GM23338 (cell line): Measurements from ENCODE around the gene SEMA4D. TPM values are rescaled to one million over a fixed set of nuclear protein-coding genes. Genes with fewer than 3 reads are reported as not detected.

ENCODE experiments used
- ATAC-seq: fragments of 200-7000 bp; cut with Tn5 transposase; 3 replicates; pipeline ENCODE4 v1.9.1; 2020
- DNase-seq: peaks from one replicate; pipeline ENCODE4 v3.0.0-alpha.2; 2015; ENCODE audit warnings: low spot score
- H2AFZ ChIP-seq: fragments of 200-600 bp; sonication (generic); 2 replicates; pipeline ENCODE4 v1.8.0; 2016; ENCODE audit warnings: antibody characterized with exemption, mild to moderate bottlenecking, moderate library complexity
- H3F3A ChIP-seq: fragments of 200-600 bp; sonication (generic); replicated peaks from 2 replicates; pipeline ENCODE4 v1.8.0; 2017; ENCODE audit warnings: antibody characterized with exemption, mixed run types, low read depth
- H3K27ac ChIP-seq: fragments of 200-600 bp; sonication (generic); 2 replicates; pipeline ENCODE4 v1.6.1; 2016; ENCODE audit warnings: low read depth
- H3K27me3 ChIP-seq: fragments of 200-600 bp; sonication (generic); 2 replicates; pipeline ENCODE4 v1.8.0; 2016; ENCODE audit warnings: mild to moderate bottlenecking, mixed run types, moderate library complexity; ENCODE audit not compliant: insufficient read depth
- H3K36me3 ChIP-seq: fragments of 200-600 bp; sonication (generic); 2 replicates; pipeline ENCODE4 v1.8.0; 2016; ENCODE audit warnings: mild to moderate bottlenecking; ENCODE audit not compliant: insufficient read depth
- H3K4me1 ChIP-seq: fragments of 200-600 bp; sonication (generic); 2 replicates; pipeline ENCODE4 v1.8.0; 2016; ENCODE audit warnings: mild to moderate bottlenecking, moderate library complexity; ENCODE audit not compliant: insufficient read depth
- H3K4me2 ChIP-seq: fragments of 200-600 bp; sonication (generic); 2 replicates; pipeline ENCODE4 v1.7.1; 2017; ENCODE audit warnings: mixed run types
- H3K4me3 ChIP-seq: fragments of 200-600 bp; sonication (generic); 2 replicates; pipeline ENCODE4 v1.6.1; 2016; ENCODE audit warnings: mixed run types
- H3K79me2 ChIP-seq: fragments of 200-600 bp; sonication (generic); replicated peaks from 2 replicates; pipeline ENCODE4 v1.8.0; 2017; ENCODE audit warnings: mild to moderate bottlenecking; ENCODE audit not compliant: insufficient read depth
- H3K9me2 ChIP-seq: fragments of 200-600 bp; sonication (generic); 2 replicates; pipeline ENCODE4 v1.8.0; 2017; ENCODE audit not compliant: insufficient read depth
- H4K20me1 ChIP-seq: fragments of 200-600 bp; sonication (generic); replicated peaks from 2 replicates; pipeline ENCODE4 v1.8.0; 2017; ENCODE audit warnings: mild to moderate bottlenecking; ENCODE audit not compliant: insufficient read depth
- H3K27ac Mint-ChIP-seq: 2 replicates; pipeline ENCODE4 v1.8.0; 2020; ENCODE audit warnings: inconsistent platforms, mild to moderate bottlenecking, moderate library complexity, mixed read lengths
- H3K27me3 Mint-ChIP-seq: 3 replicates; pipeline ENCODE4 v1.8.0; 2022; ENCODE audit warnings: low read depth, mild to moderate bottlenecking, moderate library complexity, mixed read lengths, inconsistent platforms; ENCODE audit not compliant: insufficient read depth, poor library complexity
- H3K36me3 Mint-ChIP-seq: 3 replicates; pipeline ENCODE4 v1.8.0; 2021; ENCODE audit warnings: low read depth, mild to moderate bottlenecking, inconsistent platforms, moderate library complexity, mixed read lengths
- H3K4me1 Mint-ChIP-seq: 3 replicates; pipeline ENCODE4 v1.8.0; 2020; ENCODE audit warnings: mild to moderate bottlenecking, inconsistent platforms, mixed read lengths
- H3K4me3 Mint-ChIP-seq: 3 replicates; pipeline ENCODE4 v1.8.0; 2021; ENCODE audit warnings: moderate library complexity, mild to moderate bottlenecking, inconsistent platforms, mixed read lengths
- H3K9me3 Mint-ChIP-seq: 3 replicates; pipeline ENCODE4 v1.8.0; 2020; ENCODE audit warnings: moderate library complexity, mild to moderate bottlenecking, inconsistent platforms, mixed read lengths
- CREB1 ChIP-seq: fragments of 250-450 bp; sonication (Bioruptor Pico); IDR thresholded peaks from 2 replicates; pipeline ENCODE4 v1.5.0; 2020; ENCODE audit warnings: low read depth, mild to moderate bottlenecking, moderate library complexity
- EZH2 ChIP-seq: fragments of 200-600 bp; sonication (generic); IDR thresholded peaks from one replicate; pipeline ENCODE4 v1.8.0; 2017; ENCODE audit warnings: antibody characterized with exemption, mild to moderate bottlenecking, low read depth; ENCODE audit not compliant: unreplicated experiment
- EZH2phosphoT487 ChIP-seq: fragments of 200-600 bp; sonication (generic); IDR thresholded peaks from one replicate; pipeline ENCODE4 v1.8.1; 2018; ENCODE audit warnings: antibody characterized with exemption; ENCODE audit not compliant: unreplicated experiment
- JUNB ChIP-seq: IDR thresholded peaks from one replicate; pipeline ENCODE4 v1.6.1; 2016; ENCODE audit warnings: antibody characterized with exemption; ENCODE audit not compliant: unreplicated experiment
- NANOG ChIP-seq: IDR thresholded peaks from 2 replicates; pipeline ENCODE4 v1.6.1; 2016; ENCODE audit warnings: antibody characterized with exemption, borderline replicate concordance
- POLR2AphosphoS5 ChIP-seq: IDR thresholded peaks from 2 replicates; pipeline ENCODE4 v1.6.1; 2016; ENCODE audit warnings: antibody characterized with exemption, low read depth
- STAT1 ChIP-seq: IDR thresholded peaks from one replicate; pipeline ENCODE4 v1.6.1; 2016; ENCODE audit warnings: antibody characterized with exemption; ENCODE audit not compliant: unreplicated experiment
- ZNF114 ChIP-seq: fragments of 250-450 bp; sonication (Bioruptor Pico); IDR thresholded peaks from 2 replicates; pipeline ENCODE4 v1.5.0; 2020; ENCODE audit warnings: mild to moderate bottlenecking, moderate library complexity
- ZNF331 ChIP-seq: fragments of 250-450 bp; sonication (Bioruptor Pico); IDR thresholded peaks from 2 replicates; pipeline ENCODE4 v1.5.0; 2020; ENCODE audit warnings: low read depth, mild to moderate bottlenecking, moderate library complexity
- polyA plus RNA-seq: library from polyadenylated mRNA; unstranded; fragments of >200 nt; fragmentation: Nextera tagmentation; extraction: Ambion mirVana; gene quantifications from 2 replicates; pipeline ENCODE4 v1.2.1, GENCODE V29; 2016
- total RNA-seq: library from RNA; depleted of rRNA; stranded (reverse); fragments of >200 nt; shearing (Covaris generic); gene quantifications from 2 replicates; pipeline ENCODE4 v1.2.3, GENCODE V29; 2014
- TF ChIP-seq, protein P1 (sequence below): IDR thresholded peaks from one replicate; pipeline ENCODE4 v1.6.1; 2018; ENCODE audit warnings: antibody characterized with exemption; ENCODE audit not compliant: unreplicated experiment
- TF ChIP-seq, protein P2 (sequence below): IDR thresholded peaks from 2 replicates; pipeline ENCODE4 v1.6.1; 2016; ENCODE audit warnings: antibody characterized with exemption
- TF ChIP-seq, protein P3 (sequence below): fragments of 250-450 bp; sonication (Bioruptor Pico); IDR thresholded peaks from 2 replicates; pipeline ENCODE4 v1.5.0; 2020; ENCODE audit warnings: mild to moderate bottlenecking, moderate library complexity
- TF ChIP-seq, protein P4 (sequence below), 2 experiments: fragments of 200-600 bp in 1 of 2; sonication (generic) in 1 of 2; conservative IDR thresholded peaks; 2 replicates each; pipeline versions ENCODE4 v1.5.1 to v1.6.1; 2016 to 2017; ENCODE audit warnings: antibody characterized with exemption in 2 of 2, low read depth in 2 of 2, mild to moderate bottlenecking in 2 of 2, moderate library complexity in 1 of 2

Gene SEMA4D
- total and polyA plus RNA-seq, 2 experiments from 2014 or later, result 19.3 to 63.0 TPM

DNA sequence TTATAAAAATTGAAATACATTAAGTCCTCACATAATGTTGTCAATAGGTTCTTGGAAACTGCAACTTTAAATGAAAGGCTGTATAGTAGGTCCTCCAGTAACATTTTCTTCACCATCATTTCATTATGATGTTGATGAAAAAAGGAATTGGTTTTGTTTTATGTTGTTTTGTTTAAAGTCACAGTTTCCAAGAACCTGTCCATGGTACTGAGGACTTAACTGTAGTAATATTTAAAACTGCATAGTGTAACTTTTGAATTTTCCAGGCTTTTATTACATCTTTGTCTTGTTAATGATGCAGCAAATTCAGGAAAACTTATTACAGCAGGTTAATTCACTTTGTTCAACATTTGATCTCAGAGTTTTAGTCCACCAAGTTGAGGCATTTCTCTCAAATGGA is 168.0 kb downstream of the SEMA4D start:
- Histone ChIP-seq H3K4me3 (no peak overlapping the region), H3K79me2 (peaks cover 21% of the 10 kb centered on the region), H3K36me3 (peaks cover 59% of the 10 kb centered on the region), H2AFZ (no peak overlapping the region), H3K4me2 (no peak overlapping the region), H3K9me2 (no peaks in the 10 kb centered on the region), H3K27me3 (no peaks in the 10 kb centered on the region), H3F3A (no peaks in the 10 kb centered on the region), H3K4me1 (no peaks in the 10 kb centered on the region), H3K27ac (no peak overlapping the region), H4K20me1 (peaks cover 15% of the 10 kb centered on the region; the same call in 1 of the 2 replicates)
- DNase-seq, result no peak
- no peaks in the 10 kb centered on the region for H3K27me3 Mint-ChIP-seq
- H3K27ac Mint-ChIP-seq, result no peak overlapping the region
- no peak for ATAC-seq
- peaks cover 75% of the 10 kb centered on the region for H3K36me3 Mint-ChIP-seq
- H3K4me1 Mint-ChIP-seq, result no peaks in the 10 kb centered on the region
- no peaks in the 10 kb centered on the region for H3K9me3 Mint-ChIP-seq
- H3K4me3 Mint-ChIP-seq, result no peak overlapping the region
- TF ChIP-seq EZH2phosphoT487, result no peak
- TF ChIP-seq ZNF114 (CRISPR knock-in tag), result no peak
- TF ChIP-seq ZNF331 (CRISPR knock-in tag), result no peak
- TF ChIP-seq POLR2AphosphoS5, result no peak
- no peak for TF ChIP-seq STAT1
- TF ChIP-seq, protein P1, sequence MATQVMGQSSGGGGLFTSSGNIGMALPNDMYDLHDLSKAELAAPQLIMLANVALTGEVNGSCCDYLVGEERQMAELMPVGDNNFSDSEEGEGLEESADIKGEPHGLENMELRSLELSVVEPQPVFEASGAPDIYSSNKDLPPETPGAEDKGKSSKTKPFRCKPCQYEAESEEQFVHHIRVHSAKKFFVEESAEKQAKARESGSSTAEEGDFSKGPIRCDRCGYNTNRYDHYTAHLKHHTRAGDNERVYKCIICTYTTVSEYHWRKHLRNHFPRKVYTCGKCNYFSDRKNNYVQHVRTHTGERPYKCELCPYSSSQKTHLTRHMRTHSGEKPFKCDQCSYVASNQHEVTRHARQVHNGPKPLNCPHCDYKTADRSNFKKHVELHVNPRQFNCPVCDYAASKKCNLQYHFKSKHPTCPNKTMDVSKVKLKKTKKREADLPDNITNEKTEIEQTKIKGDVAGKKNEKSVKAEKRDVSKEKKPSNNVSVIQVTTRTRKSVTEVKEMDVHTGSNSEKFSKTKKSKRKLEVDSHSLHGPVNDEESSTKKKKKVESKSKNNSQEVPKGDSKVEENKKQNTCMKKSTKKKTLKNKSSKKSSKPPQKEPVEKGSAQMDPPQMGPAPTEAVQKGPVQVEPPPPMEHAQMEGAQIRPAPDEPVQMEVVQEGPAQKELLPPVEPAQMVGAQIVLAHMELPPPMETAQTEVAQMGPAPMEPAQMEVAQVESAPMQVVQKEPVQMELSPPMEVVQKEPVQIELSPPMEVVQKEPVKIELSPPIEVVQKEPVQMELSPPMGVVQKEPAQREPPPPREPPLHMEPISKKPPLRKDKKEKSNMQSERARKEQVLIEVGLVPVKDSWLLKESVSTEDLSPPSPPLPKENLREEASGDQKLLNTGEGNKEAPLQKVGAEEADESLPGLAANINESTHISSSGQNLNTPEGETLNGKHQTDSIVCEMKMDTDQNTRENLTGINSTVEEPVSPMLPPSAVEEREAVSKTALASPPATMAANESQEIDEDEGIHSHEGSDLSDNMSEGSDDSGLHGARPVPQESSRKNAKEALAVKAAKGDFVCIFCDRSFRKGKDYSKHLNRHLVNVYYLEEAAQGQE, result no peak
- TF ChIP-seq NANOG, result no peak
- TF ChIP-seq JUNB, result no peak
- no peak for TF ChIP-seq CREB1 (CRISPR knock-in tag)
- TF ChIP-seq, protein P2, sequence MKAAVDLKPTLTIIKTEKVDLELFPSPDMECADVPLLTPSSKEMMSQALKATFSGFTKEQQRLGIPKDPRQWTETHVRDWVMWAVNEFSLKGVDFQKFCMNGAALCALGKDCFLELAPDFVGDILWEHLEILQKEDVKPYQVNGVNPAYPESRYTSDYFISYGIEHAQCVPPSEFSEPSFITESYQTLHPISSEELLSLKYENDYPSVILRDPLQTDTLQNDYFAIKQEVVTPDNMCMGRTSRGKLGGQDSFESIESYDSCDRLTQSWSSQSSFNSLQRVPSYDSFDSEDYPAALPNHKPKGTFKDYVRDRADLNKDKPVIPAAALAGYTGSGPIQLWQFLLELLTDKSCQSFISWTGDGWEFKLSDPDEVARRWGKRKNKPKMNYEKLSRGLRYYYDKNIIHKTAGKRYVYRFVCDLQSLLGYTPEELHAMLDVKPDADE, result no peak
- TF ChIP-seq, protein P3, sequence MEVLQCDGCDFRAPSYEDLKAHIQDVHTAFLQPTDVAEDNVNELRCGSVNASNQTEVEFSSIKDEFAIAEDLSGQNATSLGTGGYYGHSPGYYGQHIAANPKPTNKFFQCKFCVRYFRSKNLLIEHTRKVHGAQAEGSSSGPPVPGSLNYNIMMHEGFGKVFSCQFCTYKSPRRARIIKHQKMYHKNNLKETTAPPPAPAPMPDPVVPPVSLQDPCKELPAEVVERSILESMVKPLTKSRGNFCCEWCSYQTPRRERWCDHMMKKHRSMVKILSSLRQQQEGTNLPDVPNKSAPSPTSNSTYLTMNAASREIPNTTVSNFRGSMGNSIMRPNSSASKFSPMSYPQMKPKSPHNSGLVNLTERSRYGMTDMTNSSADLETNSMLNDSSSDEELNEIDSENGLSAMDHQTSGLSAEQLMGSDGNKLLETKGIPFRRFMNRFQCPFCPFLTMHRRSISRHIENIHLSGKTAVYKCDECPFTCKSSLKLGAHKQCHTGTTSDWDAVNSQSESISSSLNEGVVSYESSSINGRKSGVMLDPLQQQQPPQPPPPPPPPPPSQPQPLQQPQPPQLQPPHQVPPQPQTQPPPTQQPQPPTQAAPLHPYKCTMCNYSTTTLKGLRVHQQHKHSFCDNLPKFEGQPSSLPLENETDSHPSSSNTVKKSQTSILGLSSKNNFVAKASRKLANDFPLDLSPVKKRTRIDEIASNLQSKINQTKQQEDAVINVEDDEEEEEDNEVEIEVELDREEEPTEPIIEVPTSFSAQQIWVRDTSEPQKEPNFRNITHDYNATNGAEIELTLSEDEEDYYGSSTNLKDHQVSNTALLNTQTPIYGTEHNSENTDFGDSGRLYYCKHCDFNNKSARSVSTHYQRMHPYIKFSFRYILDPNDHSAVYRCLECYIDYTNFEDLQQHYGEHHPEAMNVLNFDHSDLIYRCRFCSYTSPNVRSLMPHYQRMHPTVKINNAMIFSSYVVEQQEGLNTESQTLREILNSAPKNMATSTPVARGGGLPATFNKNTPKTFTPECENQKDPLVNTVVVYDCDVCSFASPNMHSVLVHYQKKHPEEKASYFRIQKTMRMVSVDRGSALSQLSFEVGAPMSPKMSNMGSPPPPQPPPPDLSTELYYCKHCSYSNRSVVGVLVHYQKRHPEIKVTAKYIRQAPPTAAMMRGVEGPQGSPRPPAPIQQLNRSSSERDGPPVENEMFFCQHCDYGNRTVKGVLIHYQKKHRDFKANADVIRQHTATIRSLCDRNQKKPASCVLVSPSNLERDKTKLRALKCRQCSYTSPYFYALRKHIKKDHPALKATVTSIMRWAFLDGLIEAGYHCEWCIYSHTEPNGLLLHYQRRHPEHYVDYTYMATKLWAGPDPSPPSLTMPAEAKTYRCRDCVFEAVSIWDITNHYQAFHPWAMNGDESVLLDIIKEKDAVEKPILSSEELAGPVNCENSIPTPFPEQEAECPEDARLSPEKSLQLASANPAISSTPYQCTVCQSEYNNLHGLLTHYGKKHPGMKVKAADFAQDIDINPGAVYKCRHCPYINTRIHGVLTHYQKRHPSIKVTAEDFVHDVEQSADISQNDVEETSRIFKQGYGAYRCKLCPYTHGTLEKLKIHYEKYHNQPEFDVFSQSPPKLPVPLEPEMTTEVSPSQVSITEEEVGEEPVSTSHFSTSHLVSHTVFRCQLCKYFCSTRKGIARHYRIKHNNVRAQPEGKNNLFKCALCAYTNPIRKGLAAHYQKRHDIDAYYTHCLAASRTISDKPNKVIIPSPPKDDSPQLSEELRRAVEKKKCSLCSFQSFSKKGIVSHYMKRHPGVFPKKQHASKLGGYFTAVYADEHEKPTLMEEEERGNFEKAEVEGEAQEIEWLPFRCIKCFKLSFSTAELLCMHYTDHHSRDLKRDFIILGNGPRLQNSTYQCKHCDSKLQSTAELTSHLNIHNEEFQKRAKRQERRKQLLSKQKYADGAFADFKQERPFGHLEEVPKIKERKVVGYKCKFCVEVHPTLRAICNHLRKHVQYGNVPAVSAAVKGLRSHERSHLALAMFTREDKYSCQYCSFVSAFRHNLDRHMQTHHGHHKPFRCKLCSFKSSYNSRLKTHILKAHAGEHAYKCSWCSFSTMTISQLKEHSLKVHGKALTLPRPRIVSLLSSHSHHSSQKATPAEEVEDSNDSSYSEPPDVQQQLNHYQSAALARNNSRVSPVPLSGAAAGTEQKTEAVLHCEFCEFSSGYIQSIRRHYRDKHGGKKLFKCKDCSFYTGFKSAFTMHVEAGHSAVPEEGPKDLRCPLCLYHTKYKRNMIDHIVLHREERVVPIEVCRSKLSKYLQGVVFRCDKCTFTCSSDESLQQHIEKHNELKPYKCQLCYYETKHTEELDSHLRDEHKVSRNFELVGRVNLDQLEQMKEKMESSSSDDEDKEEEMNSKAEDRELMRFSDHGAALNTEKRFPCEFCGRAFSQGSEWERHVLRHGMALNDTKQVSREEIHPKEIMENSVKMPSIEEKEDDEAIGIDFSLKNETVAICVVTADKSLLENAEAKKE (CRISPR knock-in tag), result no peak
- TF ChIP-seq, protein P4, sequence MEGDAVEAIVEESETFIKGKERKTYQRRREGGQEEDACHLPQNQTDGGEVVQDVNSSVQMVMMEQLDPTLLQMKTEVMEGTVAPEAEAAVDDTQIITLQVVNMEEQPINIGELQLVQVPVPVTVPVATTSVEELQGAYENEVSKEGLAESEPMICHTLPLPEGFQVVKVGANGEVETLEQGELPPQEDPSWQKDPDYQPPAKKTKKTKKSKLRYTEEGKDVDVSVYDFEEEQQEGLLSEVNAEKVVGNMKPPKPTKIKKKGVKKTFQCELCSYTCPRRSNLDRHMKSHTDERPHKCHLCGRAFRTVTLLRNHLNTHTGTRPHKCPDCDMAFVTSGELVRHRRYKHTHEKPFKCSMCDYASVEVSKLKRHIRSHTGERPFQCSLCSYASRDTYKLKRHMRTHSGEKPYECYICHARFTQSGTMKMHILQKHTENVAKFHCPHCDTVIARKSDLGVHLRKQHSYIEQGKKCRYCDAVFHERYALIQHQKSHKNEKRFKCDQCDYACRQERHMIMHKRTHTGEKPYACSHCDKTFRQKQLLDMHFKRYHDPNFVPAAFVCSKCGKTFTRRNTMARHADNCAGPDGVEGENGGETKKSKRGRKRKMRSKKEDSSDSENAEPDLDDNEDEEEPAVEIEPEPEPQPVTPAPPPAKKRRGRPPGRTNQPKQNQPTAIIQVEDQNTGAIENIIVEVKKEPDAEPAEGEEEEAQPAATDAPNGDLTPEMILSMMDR (conservative IDR thresholded peaks at IDR 0.05; ENCODE audit: low read depth in 2 of 2), result no peak
- no peak for TF ChIP-seq EZH2
